Measurements from ENCODE around the gene C4orf50.

GRCh38 chr4:5877392-5877791, 140.8 kb downstream of the C4orf50 start:
- TF ChIP-seq NCOA2 (CRISPR knock-in tag; IDR thresholded peaks at IDR 0.05), result no peak
- no peak for TF ChIP-seq ZNF317 (CRISPR knock-in tag; IDR thresholded peaks at IDR 0.05)

All from HepG2 (cell line).